ENCODE results near the gene ATOH8. TPM values are rescaled to one million over a fixed set of nuclear protein-coding genes. Genes with fewer than 3 reads are reported as not detected.
A peak's percentile ranks its signal among the peaks of the same experiment; 100 is the strongest.

ATOH8 gene
- total RNA-seq, 1 donor from 2014 or later, result 44.9 TPM

DNA sequence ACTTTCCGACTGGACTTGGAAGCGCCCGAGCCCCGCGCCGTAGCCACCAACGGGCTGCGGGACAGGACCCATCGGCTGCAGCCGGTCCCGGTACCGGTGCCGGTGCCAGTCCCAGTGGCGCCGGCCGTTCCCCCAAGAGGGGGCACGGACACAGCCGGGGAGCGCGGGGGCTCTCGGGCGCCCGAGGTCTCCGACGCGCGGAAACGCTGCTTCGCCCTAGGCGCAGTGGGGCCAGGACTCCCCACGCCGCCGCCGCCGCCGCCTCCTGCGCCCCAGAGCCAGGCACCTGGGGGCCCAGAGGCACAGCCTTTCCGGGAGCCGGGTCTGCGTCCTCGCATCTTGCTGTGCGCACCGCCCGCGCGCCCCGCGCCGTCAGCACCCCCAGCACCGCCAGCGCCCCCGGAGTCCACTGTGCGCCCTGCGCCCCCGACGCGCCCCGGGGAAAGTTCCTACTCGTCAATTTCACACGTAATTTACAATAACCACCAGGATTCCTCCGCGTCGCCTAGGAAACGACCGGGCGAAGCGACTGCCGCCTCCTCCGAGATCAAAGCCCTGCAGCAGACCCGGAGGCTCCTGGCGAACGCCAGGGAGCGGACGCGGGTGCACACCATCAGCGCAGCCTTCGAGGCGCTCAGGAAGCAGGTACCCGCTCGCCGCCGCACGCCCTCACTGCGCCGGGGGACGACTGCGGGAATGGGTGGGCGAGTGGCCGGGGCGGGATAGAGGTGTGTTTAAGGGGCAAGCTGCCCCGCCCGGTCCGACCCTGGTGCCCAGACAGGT is 713 bp downstream of the ATOH8 start:
- Histone ChIP-seq H3K9me3 (no peaks in the 10 kb centered on the region), H3K4me1 (peaks cover 81% of the 10 kb centered on the region), H3K4me3 (peak overlapping the region; percentile 89), H3K27me3 (ENCODE audit: low read depth) (peaks cover 11% of the 10 kb centered on the region), H3K27ac (peak overlapping the region; percentile 91), H3K36me3 (peaks cover 14% of the 10 kb centered on the region)
- ATAC-seq, result peak; percentile 23
- peak; percentile 69 for DNase-seq
- intact Hi-C loops (cut with DNase I), result no loop called here
- TF ChIP-seq CTCF (IDR thresholded peaks at IDR 0.05), result peak; percentile 42

- peaks cover 11% of the 10 kb centered on the region for H3K27me3 ChIP-seq (ENCODE audit: low read depth)
- ATAC-seq, result peak; percentile 4 to 13
- peak overlapping the region; percentile 91 for H3K27ac ChIP-seq
- no peak for TF ChIP-seq CTCF (IDR thresholded peaks at IDR 0.05)
- H3K9me3 ChIP-seq, result no peaks in the 10 kb centered on the region
- no peak for DNase-seq
- peaks cover 86% of the 10 kb centered on the region for H3K4me1 ChIP-seq
- H3K4me3 ChIP-seq, result peak overlapping the region; percentile 89
- peaks cover 16% of the 10 kb centered on the region for H3K36me3 ChIP-seq
- intact Hi-C loops (cut with DNase I), result no loop called here
These were observed 1.6 kb downstream of the ATOH8 start for GRCh38 chr2:85755122-85756027.

DNA sequence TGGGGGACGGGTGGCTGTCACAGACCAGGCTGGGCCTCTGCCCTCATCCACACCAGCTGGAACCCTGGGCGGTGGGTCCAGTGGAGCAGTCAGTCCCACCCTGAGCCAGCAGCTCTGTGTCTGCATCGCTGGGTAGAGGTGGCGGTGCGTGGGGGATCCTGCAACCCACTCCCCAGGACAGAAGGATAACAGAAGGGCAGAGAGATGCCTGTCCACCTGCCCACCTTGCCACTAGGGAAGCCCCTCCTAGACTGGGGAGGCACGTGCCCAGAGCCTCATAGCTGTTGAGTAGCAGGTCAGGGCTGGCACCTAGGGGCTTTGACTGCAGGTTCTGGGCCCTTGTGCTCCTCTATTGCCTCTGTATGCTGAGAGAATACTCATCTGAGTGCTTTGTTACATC is 2.4 kb downstream of the ATOH8 start:
- Histone ChIP-seq H3K27me3 (ENCODE audit: low read depth) (peaks cover 11% of the 10 kb centered on the region), H3K36me3 (peaks cover 16% of the 10 kb centered on the region), H3K9me3 (no peaks in the 10 kb centered on the region), H3K4me3 (peak overlapping the region; percentile 89), H3K27ac (peak overlapping the region; percentile 91), H3K4me1 (peaks cover 84% of the 10 kb centered on the region)
- no peak for ATAC-seq
- intact Hi-C loops (cut with DNase I), result no loop called here
- no peak for DNase-seq
- no peak for TF ChIP-seq CTCF (IDR thresholded peaks at IDR 0.05)

DNA sequence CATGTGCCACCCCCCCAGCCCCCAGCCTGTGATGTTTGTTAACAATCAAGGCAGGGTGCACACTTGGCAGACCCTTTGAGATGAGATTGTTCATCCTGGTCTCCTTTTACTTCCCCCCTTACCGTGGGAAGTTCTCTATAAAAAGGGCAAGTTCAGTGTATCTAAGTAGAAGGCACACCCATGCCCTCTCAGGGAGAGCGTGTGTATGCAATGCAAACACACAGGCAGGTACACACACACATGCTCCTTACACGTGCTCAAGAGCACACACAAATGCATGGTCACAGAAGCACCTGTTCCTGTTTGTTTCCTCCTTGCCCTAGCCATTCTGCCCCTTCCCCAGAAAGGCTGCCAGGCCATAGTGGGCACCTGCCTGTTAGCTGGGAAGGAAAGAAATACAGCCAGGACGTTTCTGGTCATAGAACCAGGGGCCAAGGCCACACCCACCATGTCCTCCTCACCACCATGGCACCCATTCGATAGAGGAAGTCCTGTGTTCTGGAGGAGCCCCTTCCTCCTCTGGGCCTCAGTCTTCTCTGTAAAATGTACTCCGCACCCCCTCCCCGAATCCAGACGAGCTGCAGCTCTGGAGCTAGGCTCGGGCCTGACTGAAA is 3.1 kb downstream of the ATOH8 start:
- intact Hi-C loops (cut with DNase I), result no loop called here
- H3K27ac ChIP-seq, result peak overlapping the region; percentile 91
- ATAC-seq, result peak; percentile 23 to 34

More for the DNA sequence above, 3.1 kb downstream of the ATOH8 start:
- Histone ChIP-seq H3K4me3 (peak overlapping the region; percentile 89), H3K27me3 (ENCODE audit: low read depth) (peaks cover 11% of the 10 kb centered on the region), H3K36me3 (peaks cover 16% of the 10 kb centered on the region), H3K4me1 (peaks cover 84% of the 10 kb centered on the region), H3K9me3 (no peaks in the 10 kb centered on the region)
- DNase-seq, result no peak
- TF ChIP-seq CTCF (IDR thresholded peaks at IDR 0.05), result no peak
